GM19240 (cell line): Measurements from ENCODE around the gene MYO15A.
"Not testable (repeated sequence)": the region's sequence is repeated elsewhere in the genome, so short reads cannot be mapped to it uniquely, and the experiment has no call there.

Source experiments
- DNase-seq: peaks from one replicate; pipeline ENCODE4 v3.0.0; 2011; ENCODE audit warnings: low spot score; ENCODE audit not compliant: insufficient read length

MYO15A gene

GRCh38 chr17:18216906-18217305 lies 108.3 kb downstream of the MYO15A start:
- DNase-seq, result not testable (repeated sequence)

- DNase-seq, result peak; percentile 92
Observed at GRCh38 chr17:18217412-18218015, 109.0 kb downstream of the MYO15A start.

GRCh38 chr17:18218756-18219415 lies 110.3 kb downstream of the MYO15A start:
- no peak for DNase-seq

GRCh38 chr17:18224053-18224386 lies 115.5 kb downstream of the MYO15A start:
- no peak for DNase-seq

GRCh38 chr17:18224387-18225120 lies 116.0 kb downstream of the MYO15A start:
- DNase-seq, result no peak

GRCh38 chr17:18225121-18225641 lies 116.6 kb downstream of the MYO15A start, which contains the start of gene LLGL1:
LLGL1 (plus strand) TSS chr17:18225635; CDS start chr17:18225683, 48 bp downstream.
- peak; percentile 100 for DNase-seq

- peak; percentile 25 for DNase-seq
Observed at GRCh38 chr17:18225642-18226283, 117.2 kb downstream of the MYO15A start.

- DNase-seq, result no peak
Observed at GRCh38 chr17:18226284-18226945, 117.9 kb downstream of the MYO15A start.

GRCh38 chr17:18227635-18228034 lies 119.1 kb downstream of the MYO15A start:
- no peak for DNase-seq

GRCh38 chr17:18228176-18228682 lies 119.7 kb downstream of the MYO15A start:
- DNase-seq, result no peak

- no peak for DNase-seq
Observed at GRCh38 chr17:18229254-18229653, 120.7 kb downstream of the MYO15A start.
